ENCODE data around the gene FAM20C.
A peak's percentile ranks its signal among the peaks of the same experiment; 100 is the strongest.

- TF ChIP-seq CTCF (IDR thresholded peaks at IDR 0.05) = no peak
- TF ChIP-seq POLR2A (IDR thresholded peaks at IDR 0.05) = no peak
- TF ChIP-seq POLR2AphosphoS5 (IDR thresholded peaks at IDR 0.05; ENCODE audit: insufficient read depth in 1 of 2, low read depth in 1 of 2) = peak in 1 of 2 donors; percentile 50
Observed at GRCh38 chr7:184294-185264, 7.8 kb upstream of the FAM20C start.
